Right ventricle myocardium superior (tissue), 1 donor: ENCODE data around the gene IFIT3. TPM values are rescaled to one million over a fixed set of nuclear protein-coding genes. Genes with fewer than 3 reads are reported as not detected.
A peak's percentile ranks its signal among the peaks of the same experiment; 100 is the strongest.
"Not testable (repeated sequence)": the region's sequence is repeated elsewhere in the genome, so short reads cannot be mapped to it uniquely, and the experiment has no call there.

Experiments
- ATAC-seq: fragments of 200-7000 bp; cut with Tn5 transposase; one replicate; pipeline ENCODE4 v1.9.1; 2020; ENCODE audit warnings: mild to moderate bottlenecking; ENCODE audit not compliant: poor library complexity
- DNase-seq: peaks from one replicate; pipeline ENCODE4 v3.0.0-alpha.2; 2020
- intact Hi-C: fragments of 100-400 bp; cut with DNase I; formaldehyde crosslinking; loops from one replicate; pipeline ENCODE4 v1.11.2; 2022
- total RNA-seq: library from RNA; stranded (reverse); fragmentation: NEBNext Ultra II Directional; extraction: Animal tissue kit (Norgen Biotek cat#: 25700); gene quantifications from one replicate; pipeline ENCODE4 v1.2.1, GENCODE V29; 2021
- donor health status: DM: no; HTN: yes; CAD: no; lungs with severe emphysema.

Gene IFIT3
- total RNA-seq, 1 donor from 2014 or later: 5.9 TPM

- no peak for DNase-seq
- intact Hi-C loops: no loop called here
These were observed 25.9 kb upstream of the IFIT3 start, which contains the start of gene IFIT2 for GRCh38 chr10:89301721-89302445. TSS of gene IFIT2 (plus strand) at chr10:89302046. CDS start at chr10:89302124, 78 bp downstream.

GRCh38 chr10:89302625-89303024 is 25.2 kb upstream of the IFIT3 start:
- ATAC-seq (peak; percentile 43), DNase-seq (no peak)
- intact Hi-C loops: no loop called here

More at GRCh38 chr10:89301721-89302445, 25.9 kb upstream of the IFIT3 start, which contains the start of gene IFIT2:
- ATAC-seq: peak; percentile 86

GRCh38 chr10:89303161-89303560 is 24.6 kb upstream of the IFIT3 start:
- ATAC-seq: no peak
- intact Hi-C loops: no loop called here
- no peak for DNase-seq

- intact Hi-C loops: no loop called here
- no peak for DNase-seq
- ATAC-seq: no peak
These were observed 23.8 kb upstream of the IFIT3 start for GRCh38 chr10:89304026-89304425.

GRCh38 chr10:89304446-89304845 is 23.4 kb upstream of the IFIT3 start:
- ATAC-seq (no peak), DNase-seq (no peak)
- intact Hi-C loops: no loop called here

GRCh38 chr10:89304925-89305324 is 22.9 kb upstream of the IFIT3 start:
- intact Hi-C loops: no loop called here
- no peak for DNase-seq
- ATAC-seq: no peak

- intact Hi-C loops: no loop called here
- no peak for ATAC-seq
- no peak for DNase-seq
These were observed 21.9 kb upstream of the IFIT3 start for GRCh38 chr10:89305766-89306433.

GRCh38 chr10:89306434-89307268 is 21.1 kb upstream of the IFIT3 start:
- DNase-seq (no peak), ATAC-seq (no peak)
- intact Hi-C loops: no loop called here

- DNase-seq (no peak), ATAC-seq (no peak)
- intact Hi-C loops: no loop called here
These were observed 20.6 kb upstream of the IFIT3 start for GRCh38 chr10:89307269-89307577.

- no peak for DNase-seq
- intact Hi-C loops: no loop called here
- no peak for ATAC-seq
These were observed 19.5 kb upstream of the IFIT3 start for GRCh38 chr10:89308266-89308665.

- intact Hi-C loops: no loop called here
- DNase-seq: no peak
- ATAC-seq: no peak
These were observed 19.1 kb upstream of the IFIT3 start for GRCh38 chr10:89308736-89309135.

- ATAC-seq: no peak
- intact Hi-C loops: no loop called here
These were observed 18.4 kb upstream of the IFIT3 start for GRCh38 chr10:89309156-89310055.

GRCh38 chr10:89310056-89310893 is 17.5 kb upstream of the IFIT3 start:
- ATAC-seq (no peak), DNase-seq (no peak)
- intact Hi-C loops: no loop called here

More at GRCh38 chr10:89309156-89310055, 18.4 kb upstream of the IFIT3 start:
- DNase-seq: no peak

GRCh38 chr10:89312973-89313372 is 14.8 kb upstream of the IFIT3 start:
- DNase-seq: no peak
- intact Hi-C loops: no loop called here
- no peak for ATAC-seq

- intact Hi-C loops: no loop called here
- DNase-seq: no peak
- no peak for ATAC-seq
These were observed 13.1 kb upstream of the IFIT3 start for GRCh38 chr10:89314676-89315075.

GRCh38 chr10:89318047-89318446 is 9.8 kb upstream of the IFIT3 start:
- ATAC-seq, intact Hi-C loops, DNase-seq: not testable (repeated sequence)

- intact Hi-C loops, DNase-seq, ATAC-seq: not testable (repeated sequence)
These were observed 2.7 kb upstream of the IFIT3 start for GRCh38 chr10:89325081-89325480.

GRCh38 chr10:89325856-89326255 is 1.9 kb upstream of the IFIT3 start:
- ATAC-seq, intact Hi-C loops, DNase-seq: not testable (repeated sequence)
